LNCaP clone FGC (cell line): ENCODE measurements around the gene TRDMT1.

Source experiments
- DNase-seq: peaks from one replicate; pipeline ENCODE4 v3.0.0-alpha.2; 2011; ENCODE audit warnings: low read depth
- H3K4me3 ChIP-seq: 2 replicates; pipeline ENCODE4 v1.5.1; 2011; ENCODE audit warnings: mild to moderate bottlenecking, low read depth, low read length, control low read depth
- TF ChIP-seq, protein P1 (sequence below): IDR thresholded peaks from 2 replicates; pipeline ENCODE4 v1.5.1; 2012; ENCODE audit warnings: mild to moderate bottlenecking; ENCODE audit not compliant: control insufficient read depth, insufficient read depth; ENCODE audit errors: extremely low read depth

The TRDMT1 gene

GRCh38 chr10:17128261-17128660, 73.2 kb downstream of the TRDMT1 start:
- no peak for DNase-seq
- TF ChIP-seq, protein P1, sequence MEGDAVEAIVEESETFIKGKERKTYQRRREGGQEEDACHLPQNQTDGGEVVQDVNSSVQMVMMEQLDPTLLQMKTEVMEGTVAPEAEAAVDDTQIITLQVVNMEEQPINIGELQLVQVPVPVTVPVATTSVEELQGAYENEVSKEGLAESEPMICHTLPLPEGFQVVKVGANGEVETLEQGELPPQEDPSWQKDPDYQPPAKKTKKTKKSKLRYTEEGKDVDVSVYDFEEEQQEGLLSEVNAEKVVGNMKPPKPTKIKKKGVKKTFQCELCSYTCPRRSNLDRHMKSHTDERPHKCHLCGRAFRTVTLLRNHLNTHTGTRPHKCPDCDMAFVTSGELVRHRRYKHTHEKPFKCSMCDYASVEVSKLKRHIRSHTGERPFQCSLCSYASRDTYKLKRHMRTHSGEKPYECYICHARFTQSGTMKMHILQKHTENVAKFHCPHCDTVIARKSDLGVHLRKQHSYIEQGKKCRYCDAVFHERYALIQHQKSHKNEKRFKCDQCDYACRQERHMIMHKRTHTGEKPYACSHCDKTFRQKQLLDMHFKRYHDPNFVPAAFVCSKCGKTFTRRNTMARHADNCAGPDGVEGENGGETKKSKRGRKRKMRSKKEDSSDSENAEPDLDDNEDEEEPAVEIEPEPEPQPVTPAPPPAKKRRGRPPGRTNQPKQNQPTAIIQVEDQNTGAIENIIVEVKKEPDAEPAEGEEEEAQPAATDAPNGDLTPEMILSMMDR: no peak
- H3K4me3 ChIP-seq: no peak overlapping the region

- H3K4me3 ChIP-seq: no peak overlapping the region
- TF ChIP-seq, protein P1: no peak
- DNase-seq: no peak
Measured at GRCh38 chr10:17126327-17126726, 75.1 kb downstream of the TRDMT1 start.

DNA sequence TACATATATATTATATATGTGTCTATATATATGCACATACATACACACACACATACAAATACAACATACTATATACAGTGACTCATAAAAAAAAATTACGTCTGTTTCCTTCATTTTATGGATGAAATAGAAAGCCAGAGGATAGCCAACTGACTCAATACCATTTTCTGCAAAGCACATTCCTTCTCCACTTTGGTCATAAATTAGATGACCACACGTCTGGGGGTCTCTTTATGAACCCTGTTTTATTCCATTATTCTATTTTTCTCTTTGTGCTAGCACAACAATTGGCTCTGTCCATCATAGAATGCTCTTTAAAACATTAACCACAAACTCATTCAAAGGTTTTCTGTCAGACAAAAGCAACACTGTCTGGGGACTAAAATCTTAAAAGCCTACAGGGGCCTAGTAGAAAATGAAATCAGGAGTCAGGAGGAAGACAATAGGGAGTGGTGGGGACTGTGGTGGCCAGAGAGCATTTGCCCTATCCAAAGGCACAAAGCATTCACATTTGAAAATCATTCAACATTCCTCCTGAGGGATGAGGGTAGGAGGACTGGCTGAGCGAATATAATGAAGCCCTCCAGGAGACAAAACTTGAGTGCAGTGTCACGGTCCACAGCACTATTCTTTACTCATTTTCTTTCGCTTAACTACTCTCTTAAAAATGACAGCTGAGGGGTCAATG, 76.1 kb downstream of the TRDMT1 start:
- TF ChIP-seq, protein P1: no peak
- no peak for DNase-seq
- no peak overlapping the region for H3K4me3 ChIP-seq

DNA sequence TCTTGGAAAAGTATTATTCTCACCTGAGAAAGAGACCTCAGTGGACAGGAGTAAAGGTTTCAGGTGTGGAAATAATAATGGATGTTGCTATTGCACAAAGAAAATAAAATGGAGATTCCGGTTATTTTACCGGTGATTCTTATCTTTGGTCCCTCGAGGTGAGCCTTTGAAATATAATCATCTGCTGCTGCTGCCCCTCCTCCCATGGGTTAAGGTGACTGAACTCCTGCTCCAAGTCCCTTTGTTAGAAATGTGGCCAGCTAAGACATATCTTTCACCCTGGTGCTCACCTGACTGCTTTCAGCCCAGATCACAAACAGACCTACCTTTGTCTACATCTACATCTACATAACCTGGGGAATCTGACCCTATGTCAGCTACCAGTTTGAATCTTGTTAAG, 77.5 kb downstream of the TRDMT1 start:
- DNase-seq: no peak
- no peak overlapping the region for H3K4me3 ChIP-seq
- TF ChIP-seq, protein P1: no peak

- DNase-seq: no peak
- H3K4me3 ChIP-seq: no peak overlapping the region
- TF ChIP-seq, protein P1: no peak
Measured at GRCh38 chr10:17122726-17123661, 78.5 kb downstream of the TRDMT1 start.

DNA sequence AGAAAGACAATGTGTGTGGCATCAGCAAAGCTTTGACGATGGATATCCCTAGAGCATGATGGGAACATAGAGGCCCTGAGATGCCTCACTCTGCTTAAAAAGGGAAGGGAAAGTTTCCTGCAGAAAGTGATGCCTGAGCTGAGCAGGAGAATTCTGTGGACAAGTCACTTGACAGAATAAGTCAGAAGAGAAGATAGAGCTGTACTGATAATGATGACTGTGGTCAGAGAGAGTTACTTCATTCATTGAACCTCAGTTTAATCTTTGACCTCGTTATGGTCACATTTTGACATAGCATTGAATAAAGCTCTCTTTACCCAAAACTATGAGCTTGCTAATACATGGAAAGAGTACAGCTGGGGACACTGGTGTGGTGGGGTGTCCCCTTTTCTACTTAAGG, 79.4 kb downstream of the TRDMT1 start:
- TF ChIP-seq, protein P1: no peak
- no peak for DNase-seq
- H3K4me3 ChIP-seq: no peak overlapping the region

DNA sequence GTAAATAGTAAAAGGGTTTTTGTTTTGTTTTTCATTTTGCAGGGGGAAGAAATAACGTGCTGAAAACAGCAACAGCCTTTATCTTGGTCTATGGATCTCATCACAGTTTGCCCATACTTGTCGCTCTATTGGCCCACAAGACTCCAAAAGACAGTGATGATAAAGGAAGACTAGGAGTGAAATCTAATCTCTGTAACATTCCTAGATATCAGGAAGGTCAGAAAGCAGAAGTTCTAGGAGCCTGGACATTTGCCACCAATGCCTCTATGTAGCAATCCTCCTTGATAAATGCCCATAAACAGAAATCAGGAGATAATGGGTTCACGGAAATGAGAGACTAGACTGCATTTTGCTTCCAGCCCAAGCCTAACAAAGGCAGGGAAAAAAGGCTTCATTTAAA, 80.8 kb downstream of the TRDMT1 start:
- TF ChIP-seq, protein P1: no peak
- H3K4me3 ChIP-seq: no peak overlapping the region
- no peak for DNase-seq
